ENCODE results near the gene FAM124A.
A peak's percentile ranks its signal among the peaks of the same experiment; 100 is the strongest.

Gene FAM124A

GRCh38 chr13:51246025-51246417 is 23.8 kb downstream of the FAM124A start:
- peaks cover 0 to 4% (median 0%) of the 10 kb centered on the region in 5 experiments for H3K27me3 ChIP-seq (replicated peaks in 2 of 5; ENCODE audit: control insufficient read depth in 4 of 5, insufficient read depth in 5 of 5, low read length in 4 of 5)
- H3K4me3 ChIP-seq (ENCODE audit: control insufficient read depth in 1 of 7, extremely low read depth in 1 of 7, insufficient read depth in 4 of 7, low read depth in 2 of 7, low read length in 6 of 7): no peak overlapping the region
- H3K36me3 ChIP-seq (ENCODE audit: control insufficient read depth in 4 of 4, insufficient read depth in 4 of 4, low read length in 3 of 4): no peaks in the 10 kb centered on the region
- H3K27ac ChIP-seq (ENCODE audit: insufficient read depth in 1 of 2, low read depth in 1 of 2, low read length in 2 of 2, poor library complexity in 1 of 2, severe bottlenecking in 2 of 2): no peak overlapping the region
- ChIA-PET POLR2A (no interaction called here), CTCF (interaction anchor here (0.8 to 2.6 kb wide), 2 partner anchors 22 to 41 kb away, joined by 3 to 7 read pairs; no protein-coding TSS in a partner anchor)
- WGBS (ENCODE audit: insufficient coverage): 83% methylated on average over 2 of the region's 4 CpGs
- H3K9me3 ChIP-seq (ENCODE audit: control extremely low read depth in 1 of 5, control insufficient read depth in 4 of 5, insufficient read depth in 2 of 5, low read depth in 1 of 5, low read length in 4 of 5): no peaks in the 10 kb centered on the region
- DNase-seq: no peak
- H3K4me1 ChIP-seq (ENCODE audit: control extremely low read depth in 1 of 4, control insufficient read depth in 4 of 4, insufficient read depth in 4 of 4, low read length in 3 of 4): no peaks in the 10 kb centered on the region

GRCh38 chr13:51246418-51247277 is 24.4 kb downstream of the FAM124A start:
- no peak overlapping the region for H3K27ac ChIP-seq (ENCODE audit: insufficient read depth in 1 of 2, low read depth in 1 of 2, low read length in 2 of 2, poor library complexity in 1 of 2, severe bottlenecking in 2 of 2)
- 91% methylated on average over 15 of the region's 17 CpGs for WGBS (ENCODE audit: insufficient coverage)
- H3K4me1 ChIP-seq (ENCODE audit: control extremely low read depth in 1 of 4, control insufficient read depth in 4 of 4, insufficient read depth in 4 of 4, low read length in 3 of 4): no peaks in the 10 kb centered on the region
- H3K9me3 ChIP-seq (ENCODE audit: control extremely low read depth in 1 of 5, control insufficient read depth in 4 of 5, insufficient read depth in 2 of 5, low read depth in 1 of 5, low read length in 4 of 5): no peaks in the 10 kb centered on the region
- H3K27me3 ChIP-seq (replicated peaks in 2 of 5; ENCODE audit: control insufficient read depth in 4 of 5, insufficient read depth in 5 of 5, low read length in 4 of 5): peaks cover 0 to 4% (median 0%) of the 10 kb centered on the region in 5 experiments
- H3K4me3 ChIP-seq (ENCODE audit: control insufficient read depth in 1 of 7, extremely low read depth in 1 of 7, insufficient read depth in 4 of 7, low read depth in 2 of 7, low read length in 6 of 7): no peak overlapping the region
- POLR2A ChIA-PET: no interaction called here
- DNase-seq: no peak
- CTCF ChIA-PET: interaction anchor here (1.2 to 2.6 kb wide), 2 partner anchors 15 to 23 kb away, joined by 3 to 7 read pairs; no protein-coding TSS in a partner anchor
- no peaks in the 10 kb centered on the region for H3K36me3 ChIP-seq (ENCODE audit: control insufficient read depth in 4 of 4, insufficient read depth in 4 of 4, low read length in 3 of 4)

GRCh38 chr13:51249255-51249654 is 27.1 kb downstream of the FAM124A start:
- H3K9me3 ChIP-seq (ENCODE audit: control extremely low read depth in 1 of 5, control insufficient read depth in 4 of 5, insufficient read depth in 2 of 5, low read depth in 1 of 5, low read length in 4 of 5): no peaks in the 10 kb centered on the region
- POLR2A ChIA-PET: no interaction called here
- H3K36me3 ChIP-seq (ENCODE audit: control insufficient read depth in 4 of 4, insufficient read depth in 4 of 4, low read length in 3 of 4): no peaks in the 10 kb centered on the region
- H3K4me1 ChIP-seq (ENCODE audit: control extremely low read depth in 1 of 4, control insufficient read depth in 4 of 4, insufficient read depth in 4 of 4, low read length in 3 of 4): peaks cover 0 to 11% (median 7%) of the 10 kb centered on the region in 4 experiments
- CTCF ChIA-PET: interaction anchor here (0.7 to 1.0 kb wide), 2 partner anchors 13 to 37 kb away, joined by 3 read pairs; no protein-coding TSS in a partner anchor
- DNase-seq: no peak
- no peak overlapping the region for H3K27ac ChIP-seq (ENCODE audit: insufficient read depth in 1 of 2, low read depth in 1 of 2, low read length in 2 of 2, poor library complexity in 1 of 2, severe bottlenecking in 2 of 2)
- WGBS (ENCODE audit: insufficient coverage): no CpG with 5 or more reads among the region's 1 CpG
- peaks cover 0 to 4% (median 0%) of the 10 kb centered on the region in 5 experiments for H3K27me3 ChIP-seq (replicated peaks in 2 of 5; ENCODE audit: control insufficient read depth in 4 of 5, insufficient read depth in 5 of 5, low read length in 4 of 5)
- H3K4me3 ChIP-seq (ENCODE audit: control insufficient read depth in 1 of 7, extremely low read depth in 1 of 7, insufficient read depth in 4 of 7, low read depth in 2 of 7, low read length in 6 of 7): no peak overlapping the region

GRCh38 chr13:51249770-51250741 is 27.9 kb downstream of the FAM124A start:
- DNase-seq: peak; percentile 4 to 26 (median 15)
- H3K27ac ChIP-seq (ENCODE audit: insufficient read depth in 1 of 2, low read depth in 1 of 2, low read length in 2 of 2, poor library complexity in 1 of 2, severe bottlenecking in 2 of 2): no peak overlapping the region
- 100% methylated on average over 2 of the region's 4 CpGs for WGBS (ENCODE audit: insufficient coverage)
- H3K4me3 ChIP-seq (ENCODE audit: control insufficient read depth in 1 of 7, extremely low read depth in 1 of 7, insufficient read depth in 4 of 7, low read depth in 2 of 7, low read length in 6 of 7): no peak overlapping the region
- peaks cover 0 to 11% (median 7%) of the 10 kb centered on the region in 4 experiments for H3K4me1 ChIP-seq (ENCODE audit: control extremely low read depth in 1 of 4, control insufficient read depth in 4 of 4, insufficient read depth in 4 of 4, low read length in 3 of 4)
- ChIA-PET CTCF (interaction anchor here (0.7 to 1.0 kb wide), 2 partner anchors 14 to 36 kb away, joined by 3 read pairs; no protein-coding TSS in a partner anchor), POLR2A (no interaction called here)
- H3K9me3 ChIP-seq (ENCODE audit: control extremely low read depth in 1 of 5, control insufficient read depth in 4 of 5, insufficient read depth in 2 of 5, low read depth in 1 of 5, low read length in 4 of 5): no peaks in the 10 kb centered on the region
- no peaks in the 10 kb centered on the region for H3K36me3 ChIP-seq (ENCODE audit: control insufficient read depth in 4 of 4, insufficient read depth in 4 of 4, low read length in 3 of 4)
- peaks cover 0 to 4% (median 0%) of the 10 kb centered on the region in 5 experiments for H3K27me3 ChIP-seq (replicated peaks in 2 of 5; ENCODE audit: control insufficient read depth in 4 of 5, insufficient read depth in 5 of 5, low read length in 4 of 5)

- H3K27me3 ChIP-seq (replicated peaks in 2 of 5; ENCODE audit: control insufficient read depth in 4 of 5, insufficient read depth in 5 of 5, low read length in 4 of 5): peaks cover 0 to 3% (median 0%) of the 10 kb centered on the region in 5 experiments
- H3K4me3 ChIP-seq (ENCODE audit: control insufficient read depth in 1 of 7, extremely low read depth in 1 of 7, insufficient read depth in 4 of 7, low read depth in 2 of 7, low read length in 6 of 7): no peak overlapping the region
- CTCF ChIA-PET: interaction anchor here (1.2 kb wide), 1 partner anchor 35 kb away, joined by 3 read pairs; no protein-coding TSS in a partner anchor
- DNase-seq: no peak
- peaks cover 0 to 11% (median 7%) of the 10 kb centered on the region in 4 experiments for H3K4me1 ChIP-seq (ENCODE audit: control extremely low read depth in 1 of 4, control insufficient read depth in 4 of 4, insufficient read depth in 4 of 4, low read length in 3 of 4)
- H3K9me3 ChIP-seq (ENCODE audit: control extremely low read depth in 1 of 5, control insufficient read depth in 4 of 5, insufficient read depth in 2 of 5, low read depth in 1 of 5, low read length in 4 of 5): no peaks in the 10 kb centered on the region
- H3K36me3 ChIP-seq (ENCODE audit: control insufficient read depth in 4 of 4, insufficient read depth in 4 of 4, low read length in 3 of 4): no peaks in the 10 kb centered on the region
- WGBS (ENCODE audit: insufficient coverage): 98% methylated on average over 31 of the region's 31 CpGs
- H3K27ac ChIP-seq (ENCODE audit: insufficient read depth in 1 of 2, low read depth in 1 of 2, low read length in 2 of 2, poor library complexity in 1 of 2, severe bottlenecking in 2 of 2): no peak overlapping the region
- POLR2A ChIA-PET: no interaction called here
Observed at GRCh38 chr13:51251480-51251879, 29.3 kb downstream of the FAM124A start.

GRCh38 chr13:51252954-51253532 is 30.8 kb downstream of the FAM124A start:
- CTCF ChIA-PET: interaction anchor here (1.0 to 1.3 kb wide), 3 partner anchors 9 to 43 kb away, joined by 3 to 5 read pairs (median 3); no protein-coding TSS in a partner anchor
- 69% methylated on average over 2 of the region's 4 CpGs for WGBS (ENCODE audit: insufficient coverage)

More at GRCh38 chr13:51252954-51253532, 30.8 kb downstream of the FAM124A start:
- no peak overlapping the region for H3K27ac ChIP-seq (ENCODE audit: insufficient read depth in 1 of 2, low read depth in 1 of 2, low read length in 2 of 2, poor library complexity in 1 of 2, severe bottlenecking in 2 of 2)
- H3K4me3 ChIP-seq (ENCODE audit: control insufficient read depth in 1 of 7, extremely low read depth in 1 of 7, insufficient read depth in 4 of 7, low read depth in 2 of 7, low read length in 6 of 7): no peak overlapping the region
- H3K9me3 ChIP-seq (ENCODE audit: control extremely low read depth in 1 of 5, control insufficient read depth in 4 of 5, insufficient read depth in 2 of 5, low read depth in 1 of 5, low read length in 4 of 5): no peaks in the 10 kb centered on the region
- POLR2A ChIA-PET: interaction anchor here (0.6 kb wide), 1 partner anchor 8 kb away, joined by 3 read pairs; no protein-coding TSS in a partner anchor
- peak in 1 of 3 donors; percentile 11 for DNase-seq
- H3K27me3 ChIP-seq (replicated peaks in 2 of 5; ENCODE audit: control insufficient read depth in 4 of 5, insufficient read depth in 5 of 5, low read length in 4 of 5): no peaks in the 10 kb centered on the region
- peaks cover 0 to 11% (median 7%) of the 10 kb centered on the region in 4 experiments for H3K4me1 ChIP-seq (ENCODE audit: control extremely low read depth in 1 of 4, control insufficient read depth in 4 of 4, insufficient read depth in 4 of 4, low read length in 3 of 4)
- no peaks in the 10 kb centered on the region for H3K36me3 ChIP-seq (ENCODE audit: control insufficient read depth in 4 of 4, insufficient read depth in 4 of 4, low read length in 3 of 4)
